Liver (tissue), 9 donors: ENCODE data around the gene TJP1. TPM values are rescaled to one million over a fixed set of nuclear protein-coding genes. Genes with fewer than 3 reads are reported as not detected.
"Not testable (repeated sequence)": the region's sequence is repeated elsewhere in the genome, so short reads cannot be mapped to it uniquely, and the experiment has no call there.

Experiments used
- DNase-seq: peaks from one replicate; pipeline ENCODE4 v3.0.0-alpha.2; 2017; ENCODE audit warnings: low spot score
- H3K27ac ChIP-seq, 2 donors: one replicate each; pipeline ENCODE4 v1.7.0; 2013; ENCODE audit warnings: inconsistent platforms in 2 of 2, low read length in 2 of 2, control low read depth in 1 of 2, low read depth in 1 of 2, mild to moderate bottlenecking in 1 of 2
- H3K27me3 ChIP-seq, 4 donors: one replicate each; pipeline versions ENCODE4 v1.6.1 to v1.7.0; 2013; ENCODE audit warnings: low read length in 3 of 4, inconsistent platforms in 1 of 4, mild to moderate bottlenecking in 1 of 4, moderate library complexity in 1 of 4; ENCODE audit not compliant: control insufficient read depth in 4 of 4, insufficient read depth in 4 of 4
- H3K36me3 ChIP-seq, 4 donors: one replicate each; pipeline versions ENCODE4 v1.6.1 to v1.7.0; 2013; ENCODE audit warnings: low read length in 3 of 4, mild to moderate bottlenecking in 3 of 4, low read depth in 1 of 4, moderate library complexity in 1 of 4; ENCODE audit not compliant: control insufficient read depth in 4 of 4, insufficient read depth in 3 of 4
- H3K4me1 ChIP-seq, 4 donors: one replicate each; pipeline versions ENCODE4 v1.6.1 to v1.7.0; 2013; ENCODE audit warnings: low read length in 3 of 4, mild to moderate bottlenecking in 3 of 4, moderate library complexity in 1 of 4; ENCODE audit not compliant: control insufficient read depth in 4 of 4, insufficient read depth in 4 of 4
- H3K4me3 ChIP-seq, 3 donors: one replicate each; pipeline versions ENCODE4 v1.6.1 to v1.7.0; 2013; ENCODE audit warnings: low read length in 3 of 3, control low read depth in 1 of 3, low read depth in 1 of 3, mild to moderate bottlenecking in 1 of 3
- H3K9ac ChIP-seq, 2 donors: one replicate each; pipeline ENCODE4 v1.7.0; 2013; ENCODE audit warnings: low read length in 2 of 2, mild to moderate bottlenecking in 2 of 2, moderate library complexity in 2 of 2, control low read depth in 1 of 2, low read depth in 1 of 2
- H3K9me3 ChIP-seq, 4 donors: one replicate each; pipeline versions ENCODE4 v1.6.1 to v1.7.0; 2013; ENCODE audit warnings: low read length in 3 of 4; ENCODE audit not compliant: control insufficient read depth in 4 of 4
- FOXA1 ChIP-seq: IDR thresholded peaks from 2 replicates; pipeline ENCODE4 v1.6.1; 2016; ENCODE audit warnings: antibody characterized with exemption
- GABPA ChIP-seq, 2 donors: IDR thresholded peaks in 1 of 2; conservative IDR thresholded peaks in 1 of 2; 2 replicates each; pipeline ENCODE4 v1.6.1; 2016; ENCODE audit warnings: antibody characterized with exemption in 2 of 2, mild to moderate bottlenecking in 1 of 2, moderate library complexity in 1 of 2
- NR2F2 ChIP-seq: IDR thresholded peaks from 2 replicates; pipeline ENCODE4 v1.6.1; 2016; ENCODE audit warnings: antibody characterized with exemption
- RAD21 ChIP-seq, 2 donors: IDR thresholded peaks; 2 replicates each; pipeline ENCODE4 v1.6.1; 2016; ENCODE audit warnings: antibody characterized with exemption in 2 of 2, mild to moderate bottlenecking in 2 of 2
- RXRA ChIP-seq, 2 donors: IDR thresholded peaks; 2 replicates each; pipeline ENCODE4 v1.6.1; 2017 to 2018; ENCODE audit warnings: antibody characterized with exemption in 2 of 2, mild to moderate bottlenecking in 1 of 2
- WGBS: extraction: QIAGEN DNeasy Blood & Tissue Kit; methylation state at CpG from one replicate; pipeline ENCODE4 v1.1.7; 2013; 5-methylcytosine and 5-hydroxymethylcytosine counted together
- polyA plus RNA-seq, 2 donors: library from polyadenylated mRNA; stranded (reverse) in 1 of 2; unstranded in 1 of 2; fragments of 200-250 nt in 1 of 2; fragments of >200 nt in 1 of 2; fragmentation: Nextera tagmentation in 1 of 2; extraction: Ambion mirVana in 1 of 2; gene quantifications; one replicate each; pipeline versions ENCODE4 v1.2.1 to v1.2.3, GENCODE V29; 2013 to 2015
- total RNA-seq, 2 donors: library from RNA; depleted of rRNA; stranded (reverse); fragments of >200 nt; gene quantifications; one replicate each; pipeline ENCODE4 v1.2.3, GENCODE V29; 2014
- TF ChIP-seq, protein P1 (sequence below): fragments of 150-350 bp; IDR thresholded peaks from 2 replicates; pipeline ENCODE4 v1.5.1; 2017; ENCODE audit warnings: improper control_type of control experiment, low read depth, low read length; ENCODE audit not compliant: missing input control
- TF ChIP-seq, protein P2 (sequence below): IDR thresholded peaks from 2 replicates; pipeline ENCODE4 v1.6.1; 2016; ENCODE audit warnings: antibody characterized with exemption
- TF ChIP-seq, protein P3 (sequence below): IDR thresholded peaks from 2 replicates; pipeline ENCODE4 v1.6.1; 2016; ENCODE audit warnings: antibody characterized with exemption
- donor health status: healthy.
- donor health status: healthy.
- donor health status: healthy.
- donor health status: healthy.
- donor health status: healthy.

TJP1 gene
- total and polyA plus RNA-seq, 4 donors = 12.6 to 40.4 (median 16.9) TPM

DNA sequence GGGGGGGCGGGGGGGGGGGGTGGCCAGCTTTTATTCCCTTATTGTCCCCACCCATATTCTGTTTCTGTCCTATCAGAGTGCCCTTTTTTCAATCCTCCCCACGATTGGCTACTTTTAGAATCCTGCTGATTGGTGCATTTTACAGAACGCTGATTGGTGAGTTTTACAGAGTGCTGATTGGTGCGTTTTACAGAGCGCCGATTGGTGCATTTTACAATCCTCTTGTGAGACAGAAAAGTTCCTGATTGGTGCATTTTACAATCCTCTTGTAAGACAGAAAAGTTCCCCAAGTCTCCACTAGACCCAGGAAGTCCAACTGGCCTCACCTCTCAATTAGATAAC is 164.8 kb downstream of the TJP1 start:
- H3K27ac ChIP-seq, H3K4me1 ChIP-seq, H3K9ac ChIP-seq, DNase-seq, H3K27me3 ChIP-seq, H3K36me3 ChIP-seq, H3K9me3 ChIP-seq, H3K4me3 ChIP-seq: not testable (repeated sequence)
- 87% methylated on average over 6 of the region's 6 CpGs for WGBS

DNA sequence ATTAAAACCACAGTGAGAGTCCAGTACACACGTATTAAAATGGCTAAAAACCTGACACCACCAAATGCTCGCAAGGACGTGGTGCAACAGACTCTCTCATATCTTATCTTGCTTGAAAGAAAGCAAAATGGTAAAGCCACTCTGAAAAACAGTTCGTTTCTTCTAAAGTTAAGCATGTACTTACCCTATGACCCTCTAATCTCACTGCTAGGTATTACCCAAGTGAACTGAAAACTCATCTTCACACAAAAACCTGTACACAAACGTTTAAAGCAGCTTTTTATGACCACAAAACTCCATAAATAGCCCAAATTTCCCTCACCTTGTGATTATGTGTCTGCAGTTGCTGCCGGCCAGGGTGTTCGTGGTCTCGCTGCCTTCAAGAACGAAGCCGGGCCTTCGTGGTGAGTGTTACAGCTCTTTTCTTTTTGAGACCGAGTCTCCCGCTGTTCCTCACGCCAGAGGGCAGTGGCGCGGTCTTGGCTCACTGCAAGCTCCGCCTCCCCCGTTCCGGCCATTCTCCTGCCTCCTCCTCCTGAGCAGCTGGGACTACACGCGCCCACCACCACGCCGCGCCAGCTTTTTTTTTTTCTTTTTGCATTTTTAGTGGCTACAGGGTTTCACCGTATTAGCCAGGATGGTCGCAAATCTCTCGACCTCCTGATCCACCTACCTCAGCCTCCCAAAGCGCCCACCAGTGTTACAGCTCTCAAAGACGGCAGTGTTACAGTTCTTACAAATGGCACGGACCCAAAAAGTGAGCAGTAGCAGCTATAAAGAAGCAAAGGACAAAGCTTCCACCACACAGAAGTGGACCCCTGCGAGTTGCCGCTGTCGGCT is 165.4 kb downstream of the TJP1 start:
- no peaks in the 10 kb centered on the region for H3K4me1 ChIP-seq
- WGBS = 81% methylated on average over 33 of the region's 33 CpGs
- H3K9ac ChIP-seq = no peak overlapping the region
- DNase-seq = no peak
- no peak overlapping the region for H3K27ac ChIP-seq
- H3K4me3 ChIP-seq = no peak overlapping the region
- H3K36me3 ChIP-seq = no peaks in the 10 kb centered on the region
- no peaks in the 10 kb centered on the region for H3K9me3 ChIP-seq
- H3K27me3 ChIP-seq = no peaks in the 10 kb centered on the region
- no peak for TF ChIP-seq RXRA (IDR thresholded peaks at IDR 0.05)

DNA sequence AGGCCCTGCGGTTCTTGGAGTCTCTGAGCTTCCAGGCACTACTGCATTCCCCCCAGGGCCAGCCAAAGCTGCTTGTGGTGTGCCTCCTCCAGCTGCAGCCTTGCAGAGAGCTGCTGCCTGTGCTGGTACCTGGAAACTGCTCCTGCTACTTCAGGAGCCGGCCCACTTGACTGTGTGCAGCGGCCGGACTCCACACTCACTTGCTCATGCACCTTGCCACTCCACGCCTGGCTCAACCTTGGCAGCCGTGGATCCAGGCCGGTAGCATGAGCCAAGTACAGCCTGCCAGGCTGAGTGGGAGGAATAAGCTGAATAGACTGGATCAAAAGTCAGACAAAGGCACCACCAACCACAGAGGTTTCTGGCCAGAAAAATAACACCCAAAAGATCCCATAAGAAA is 169.7 kb downstream of the TJP1 start:
- Histone ChIP-seq H3K9me3 (no peaks in the 10 kb centered on the region), H3K36me3 (no peaks in the 10 kb centered on the region), H3K27me3 (no peaks in the 10 kb centered on the region), H3K9ac (no peak overlapping the region), H3K4me1 (no peaks in the 10 kb centered on the region), H3K4me3 (no peak overlapping the region), H3K27ac (no peak overlapping the region)
- DNase-seq = no peak
- 57% methylated on average over 7 of the region's 7 CpGs for WGBS
- TF ChIP-seq, protein P1, sequence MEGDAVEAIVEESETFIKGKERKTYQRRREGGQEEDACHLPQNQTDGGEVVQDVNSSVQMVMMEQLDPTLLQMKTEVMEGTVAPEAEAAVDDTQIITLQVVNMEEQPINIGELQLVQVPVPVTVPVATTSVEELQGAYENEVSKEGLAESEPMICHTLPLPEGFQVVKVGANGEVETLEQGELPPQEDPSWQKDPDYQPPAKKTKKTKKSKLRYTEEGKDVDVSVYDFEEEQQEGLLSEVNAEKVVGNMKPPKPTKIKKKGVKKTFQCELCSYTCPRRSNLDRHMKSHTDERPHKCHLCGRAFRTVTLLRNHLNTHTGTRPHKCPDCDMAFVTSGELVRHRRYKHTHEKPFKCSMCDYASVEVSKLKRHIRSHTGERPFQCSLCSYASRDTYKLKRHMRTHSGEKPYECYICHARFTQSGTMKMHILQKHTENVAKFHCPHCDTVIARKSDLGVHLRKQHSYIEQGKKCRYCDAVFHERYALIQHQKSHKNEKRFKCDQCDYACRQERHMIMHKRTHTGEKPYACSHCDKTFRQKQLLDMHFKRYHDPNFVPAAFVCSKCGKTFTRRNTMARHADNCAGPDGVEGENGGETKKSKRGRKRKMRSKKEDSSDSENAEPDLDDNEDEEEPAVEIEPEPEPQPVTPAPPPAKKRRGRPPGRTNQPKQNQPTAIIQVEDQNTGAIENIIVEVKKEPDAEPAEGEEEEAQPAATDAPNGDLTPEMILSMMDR = no peak
- TF ChIP-seq GABPA (IDR thresholded peaks at IDR 0.05 in 1 of 2, conservative IDR thresholded peaks at IDR 0.05 in 1 of 2) (no peak), RXRA (IDR thresholded peaks at IDR 0.05) (no peak), FOXA1 (no peak), NR2F2 (no peak)
- TF ChIP-seq, protein P2, sequence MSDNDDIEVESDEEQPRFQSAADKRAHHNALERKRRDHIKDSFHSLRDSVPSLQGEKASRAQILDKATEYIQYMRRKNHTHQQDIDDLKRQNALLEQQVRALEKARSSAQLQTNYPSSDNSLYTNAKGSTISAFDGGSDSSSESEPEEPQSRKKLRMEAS = no peak

DNA sequence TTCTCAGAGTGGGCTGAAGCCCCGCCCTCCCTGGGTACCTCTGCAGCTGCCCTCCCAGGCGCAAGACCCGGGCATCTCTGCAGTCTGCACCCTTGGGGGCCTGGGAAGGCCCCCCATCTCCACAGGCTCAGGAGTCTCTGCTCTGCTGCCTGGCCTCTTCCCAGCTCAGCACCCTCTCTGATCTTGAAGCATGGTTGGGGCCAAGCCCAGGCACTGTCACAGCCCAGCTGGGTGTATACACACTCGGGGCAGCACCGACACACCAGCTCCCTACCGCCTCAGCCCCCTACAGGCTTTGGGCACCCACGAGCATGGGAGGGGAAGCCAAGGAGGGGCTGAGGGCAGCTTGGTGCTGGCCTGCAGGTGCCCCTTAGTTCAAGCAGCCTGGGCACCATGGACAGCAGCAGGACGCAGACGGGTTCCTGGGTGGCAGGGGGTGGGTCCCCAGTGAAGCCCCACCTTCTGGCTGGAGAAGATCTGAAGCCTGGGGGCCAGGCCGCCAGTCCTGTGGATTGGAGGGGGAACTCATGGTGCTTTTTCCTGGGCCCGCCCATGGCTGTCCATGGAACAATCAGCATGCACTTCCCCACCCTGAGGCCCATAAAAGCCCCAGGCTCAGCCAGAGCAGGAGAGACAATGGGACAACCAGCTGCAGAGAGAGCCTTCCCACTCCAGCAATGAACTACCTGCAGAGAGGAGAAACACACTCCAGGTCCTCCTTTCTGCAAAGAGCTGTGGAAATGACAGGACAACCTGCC is 170.6 kb downstream of the TJP1 start:
- Histone ChIP-seq H3K4me3 (no peak overlapping the region), H3K27me3 (no peaks in the 10 kb centered on the region), H3K36me3 (no peaks in the 10 kb centered on the region), H3K27ac (no peak overlapping the region), H3K9ac (no peak overlapping the region), H3K4me1 (no peaks in the 10 kb centered on the region), H3K9me3 (no peaks in the 10 kb centered on the region)
- DNase-seq = no peak
- WGBS = 92% methylated on average over 11 of the region's 11 CpGs
- no peak for TF ChIP-seq RAD21 (IDR thresholded peaks at IDR 0.05)
- TF ChIP-seq, protein P3, sequence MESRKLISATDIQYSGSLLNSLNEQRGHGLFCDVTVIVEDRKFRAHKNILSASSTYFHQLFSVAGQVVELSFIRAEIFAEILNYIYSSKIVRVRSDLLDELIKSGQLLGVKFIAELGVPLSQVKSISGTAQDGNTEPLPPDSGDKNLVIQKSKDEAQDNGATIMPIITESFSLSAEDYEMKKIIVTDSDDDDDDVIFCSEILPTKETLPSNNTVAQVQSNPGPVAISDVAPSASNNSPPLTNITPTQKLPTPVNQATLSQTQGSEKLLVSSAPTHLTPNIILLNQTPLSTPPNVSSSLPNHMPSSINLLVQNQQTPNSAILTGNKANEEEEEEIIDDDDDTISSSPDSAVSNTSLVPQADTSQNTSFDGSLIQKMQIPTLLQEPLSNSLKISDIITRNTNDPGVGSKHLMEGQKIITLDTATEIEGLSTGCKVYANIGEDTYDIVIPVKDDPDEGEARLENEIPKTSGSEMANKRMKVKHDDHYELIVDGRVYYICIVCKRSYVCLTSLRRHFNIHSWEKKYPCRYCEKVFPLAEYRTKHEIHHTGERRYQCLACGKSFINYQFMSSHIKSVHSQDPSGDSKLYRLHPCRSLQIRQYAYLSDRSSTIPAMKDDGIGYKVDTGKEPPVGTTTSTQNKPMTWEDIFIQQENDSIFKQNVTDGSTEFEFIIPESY = no peak
